Parathyroid adenoma (tissue), 2 donors: Measurements from ENCODE around the gene ZCCHC24.
A peak's percentile ranks its signal among the peaks of the same experiment; 100 is the strongest.

Experiments
- H2AFZ ChIP-seq: fragments of 300-600 bp; sonication (generic); one replicate; pipeline ENCODE4 v1.7.0; 2017; ENCODE audit warnings: antibody characterized with exemption, mild to moderate bottlenecking
- H3K27ac ChIP-seq: fragments of 300-600 bp; sonication (generic); one replicate; pipeline ENCODE4 v1.7.0; 2017
- H3K27me3 ChIP-seq: fragments of 300-600 bp; sonication (generic); one replicate; pipeline ENCODE4 v1.7.0; 2017; ENCODE audit warnings: low read length; ENCODE audit not compliant: control insufficient read depth, insufficient read depth
- H3K36me3 ChIP-seq: fragments of 300-600 bp; sonication (generic); one replicate; pipeline ENCODE4 v1.7.0; 2017; ENCODE audit warnings: low read length; ENCODE audit not compliant: control insufficient read depth, insufficient read depth
- H3K4me1 ChIP-seq: fragments of 300-600 bp; sonication (generic); one replicate; pipeline ENCODE4 v1.7.0; 2017; ENCODE audit warnings: control low read depth
- H3K4me2 ChIP-seq: fragments of 300-600 bp; sonication (generic); one replicate; pipeline ENCODE4 v1.7.0; 2017; ENCODE audit warnings: low read length
- H3K4me3 ChIP-seq: fragments of 300-600 bp; sonication (generic); one replicate; pipeline ENCODE4 v1.7.0; 2017; ENCODE audit warnings: low read depth, low read length
- H3K79me2 ChIP-seq: fragments of 300-600 bp; sonication (generic); one replicate; pipeline ENCODE4 v1.7.0; 2017; ENCODE audit warnings: control low read depth
- H3K9ac ChIP-seq: fragments of 300-600 bp; sonication (generic); one replicate; pipeline ENCODE4 v1.7.0; 2017; ENCODE audit warnings: mild to moderate bottlenecking
- H3K9me3 ChIP-seq: fragments of 300-600 bp; sonication (generic); one replicate; pipeline ENCODE4 v1.7.0; 2017; ENCODE audit warnings: low read length; ENCODE audit not compliant: control insufficient read depth
- CTCF ChIP-seq: fragments of 300-600 bp; sonication (generic); IDR thresholded peaks from one replicate; pipeline ENCODE4 v1.7.0; 2017; ENCODE audit warnings: antibody characterized with exemption, mild to moderate bottlenecking
- donor health status: primary hyperparathyroidism.

The ZCCHC24 gene

GRCh38 chr10:79382491-79382941 lies 62.9 kb downstream of the ZCCHC24 start:
- Histone ChIP-seq H3K27me3 (no peaks in the 10 kb centered on the region), H3K27ac (no peak overlapping the region), H3K9me3 (no peaks in the 10 kb centered on the region), H3K4me1 (peaks cover 3% of the 10 kb centered on the region), H3K4me2 (no peak overlapping the region), H3K79me2 (no peaks in the 10 kb centered on the region), H3K4me3 (no peak overlapping the region), H3K36me3 (no peaks in the 10 kb centered on the region), H3K9ac (no peak overlapping the region), H2AFZ (no peak overlapping the region)
- no peak for TF ChIP-seq CTCF

DNA sequence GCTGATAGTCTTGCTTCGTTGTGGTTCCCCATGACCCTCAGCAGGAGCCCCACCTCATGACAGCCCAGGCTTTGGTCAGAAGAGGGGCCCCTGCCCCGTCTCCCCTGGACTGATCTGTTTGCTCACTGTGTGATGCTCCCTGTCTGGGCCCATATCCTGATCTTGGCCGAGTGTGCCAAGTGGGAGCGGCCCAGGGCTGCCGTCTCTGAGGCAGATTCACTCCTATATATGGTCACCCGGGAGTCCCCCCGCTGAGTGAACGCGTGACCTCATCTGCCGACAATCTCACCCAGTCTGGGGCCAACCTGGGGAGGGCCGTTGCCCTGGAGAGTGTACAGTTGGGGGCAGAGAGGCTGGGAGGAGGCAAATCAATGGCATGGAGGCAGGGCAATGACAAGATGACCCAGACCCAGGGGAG lies 63.6 kb downstream of the ZCCHC24 start:
- TF ChIP-seq CTCF: no peak
- no peaks in the 10 kb centered on the region for H3K36me3 ChIP-seq
- H2AFZ ChIP-seq: no peak overlapping the region
- H3K9me3 ChIP-seq: no peaks in the 10 kb centered on the region
- no peak overlapping the region for H3K4me3 ChIP-seq
- H3K4me1 ChIP-seq: peaks cover 3% of the 10 kb centered on the region
- H3K9ac ChIP-seq: no peak overlapping the region
- no peak overlapping the region for H3K27ac ChIP-seq
- no peaks in the 10 kb centered on the region for H3K79me2 ChIP-seq
- no peaks in the 10 kb centered on the region for H3K27me3 ChIP-seq
- no peak overlapping the region for H3K4me2 ChIP-seq

DNA sequence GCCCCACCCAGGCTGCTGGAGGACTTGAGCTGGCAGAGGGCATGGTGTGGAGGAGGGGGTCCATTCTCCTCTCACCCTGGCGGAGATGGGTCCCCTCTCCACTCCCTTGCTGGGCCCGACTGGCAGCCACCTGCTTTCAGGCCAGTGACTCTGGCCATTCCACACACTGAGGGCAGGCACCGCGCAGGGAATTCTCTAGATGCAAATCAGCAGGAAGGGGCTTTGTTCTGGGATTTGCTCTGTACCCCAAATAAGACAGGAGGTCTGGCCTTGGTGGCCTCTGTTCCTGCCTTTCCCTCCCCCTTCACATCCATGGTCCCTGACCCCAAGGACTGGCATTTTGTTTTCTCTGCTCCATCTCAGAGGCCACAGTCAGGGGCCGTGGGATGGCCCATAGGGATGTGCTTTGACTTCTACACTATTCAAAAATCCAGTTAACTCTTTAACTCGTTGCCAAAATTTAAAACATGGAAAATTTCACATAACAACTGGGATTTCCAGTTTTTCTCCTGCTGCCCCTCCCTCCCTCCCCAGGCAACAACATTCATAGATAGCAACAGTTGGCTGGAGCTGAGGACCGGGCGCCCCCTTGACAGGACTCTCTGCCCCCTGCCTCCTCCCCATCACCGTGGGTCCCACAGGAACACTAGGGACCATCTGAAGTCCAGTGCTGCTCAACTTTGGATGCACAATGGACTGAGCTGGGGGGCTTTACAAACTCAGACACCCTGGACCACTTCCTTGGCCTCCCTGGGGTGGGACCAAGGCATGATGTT lies 64.3 kb downstream of the ZCCHC24 start:
- Histone ChIP-seq H3K9ac (no peak overlapping the region), H3K79me2 (no peaks in the 10 kb centered on the region), H3K27ac (peak overlapping the region; percentile 2), H3K27me3 (no peaks in the 10 kb centered on the region), H3K36me3 (no peaks in the 10 kb centered on the region), H2AFZ (no peak overlapping the region), H3K9me3 (no peaks in the 10 kb centered on the region), H3K4me1 (peaks cover 3% of the 10 kb centered on the region), H3K4me3 (no peak overlapping the region), H3K4me2 (no peak overlapping the region)
- no peak for TF ChIP-seq CTCF

- no peak overlapping the region for H3K4me2 ChIP-seq
- H3K27ac ChIP-seq: peak overlapping the region; percentile 2
- no peaks in the 10 kb centered on the region for H3K79me2 ChIP-seq
- no peaks in the 10 kb centered on the region for H3K36me3 ChIP-seq
- no peak for TF ChIP-seq CTCF
- H3K9me3 ChIP-seq: no peaks in the 10 kb centered on the region
- H3K27me3 ChIP-seq: no peaks in the 10 kb centered on the region
- peaks cover 3% of the 10 kb centered on the region for H3K4me1 ChIP-seq
- peak overlapping the region; percentile 25 for H2AFZ ChIP-seq
- H3K9ac ChIP-seq: no peak overlapping the region
- no peak overlapping the region for H3K4me3 ChIP-seq
These were observed 65.1 kb downstream of the ZCCHC24 start for GRCh38 chr10:79380125-79380945.
